Trophoblast cell (in vitro differentiated cells and primary cell): Measurements from ENCODE around the gene MUC5B.

Experiments used
- DNase-seq, 2 donors: peaks; one replicate each; pipeline ENCODE4 v3.0.0-alpha.2; 2016
- H2AFZ ChIP-seq: 2 replicates; pipeline ENCODE4 v1.6.1; 2013; ENCODE audit warnings: low read length, moderate library complexity, mild to moderate bottlenecking; ENCODE audit not compliant: insufficient read depth, poor library complexity
- H2AK5ac ChIP-seq: 2 replicates; pipeline ENCODE4 v1.6.1; 2013; ENCODE audit warnings: mild to moderate bottlenecking, low read length
- H2BK120ac ChIP-seq: 2 replicates; pipeline ENCODE4 v1.6.1; 2013; ENCODE audit warnings: low read length, mild to moderate bottlenecking, moderate library complexity; ENCODE audit not compliant: insufficient read depth, poor library complexity
- H2BK12ac ChIP-seq: 2 replicates; pipeline ENCODE4 v1.6.1; 2013; ENCODE audit warnings: mild to moderate bottlenecking, low read length, moderate library complexity
- H2BK5ac ChIP-seq: 2 replicates; pipeline ENCODE4 v1.6.1; 2013; ENCODE audit warnings: low read length, low read depth, moderate library complexity, mild to moderate bottlenecking; ENCODE audit not compliant: poor library complexity
- H3K14ac ChIP-seq: 2 replicates; pipeline ENCODE4 v1.6.1; 2013; ENCODE audit warnings: mild to moderate bottlenecking, low read length
- H3K18ac ChIP-seq: 2 replicates; pipeline ENCODE4 v1.6.1; 2013; ENCODE audit warnings: mild to moderate bottlenecking, low read length
- H3K23ac ChIP-seq: 2 replicates; pipeline ENCODE4 v1.6.1; 2013; ENCODE audit warnings: low read length
- H3K27ac ChIP-seq: 2 replicates; pipeline ENCODE4 v1.5.1; 2013; ENCODE audit warnings: low read depth, mild to moderate bottlenecking, inconsistent platforms, low read length, moderate library complexity
- H3K27me3 ChIP-seq: 2 replicates; pipeline ENCODE4 v1.6.1; 2013; ENCODE audit warnings: inconsistent platforms, mild to moderate bottlenecking, low read length, moderate library complexity; ENCODE audit not compliant: insufficient read depth
- H3K36me3 ChIP-seq, 2 experiments: 1 replicate in 1 of 2; 2 replicates in 1 of 2; pipeline ENCODE4 v1.6.1; 2013; ENCODE audit warnings: low read length in 2 of 2, mild to moderate bottlenecking in 2 of 2, moderate library complexity in 1 of 2; ENCODE audit not compliant: insufficient read depth in 2 of 2, control insufficient read depth in 1 of 2
- H3K4ac ChIP-seq: 2 replicates; pipeline ENCODE4 v1.6.1; 2013; ENCODE audit warnings: low read depth, mild to moderate bottlenecking, low read length, moderate library complexity
- H3K4me1 ChIP-seq, 2 experiments: 1 replicate in 1 of 2; 2 replicates in 1 of 2; pipeline ENCODE4 v1.6.1; 2013; ENCODE audit warnings: low read length in 2 of 2, mild to moderate bottlenecking in 2 of 2, moderate library complexity in 1 of 2; ENCODE audit not compliant: insufficient read depth in 2 of 2, control insufficient read depth in 1 of 2
- H3K4me2 ChIP-seq: 2 replicates; pipeline ENCODE4 v1.6.1; 2013; ENCODE audit warnings: inconsistent platforms, mild to moderate bottlenecking, low read length, moderate library complexity
- H3K4me3 ChIP-seq: 2 replicates; pipeline ENCODE4 v1.5.1; 2013; ENCODE audit warnings: mild to moderate bottlenecking, low read depth, low read length, inconsistent platforms
- H3K79me1 ChIP-seq: one replicate; pipeline ENCODE4 v1.6.1; 2013; ENCODE audit warnings: low read length
- H3K79me2 ChIP-seq: 2 replicates; pipeline ENCODE4 v1.6.1; 2013; ENCODE audit warnings: low read length, mild to moderate bottlenecking; ENCODE audit not compliant: control insufficient read depth, insufficient read depth, poor library complexity
- H3K9ac ChIP-seq: 2 replicates; pipeline ENCODE4 v1.6.1; 2013; ENCODE audit warnings: mild to moderate bottlenecking, low read length
- H3K9me3 ChIP-seq: 2 replicates; pipeline ENCODE4 v1.6.1; 2013; ENCODE audit warnings: low read depth, mild to moderate bottlenecking, control low read depth, inconsistent platforms, low read length; ENCODE audit not compliant: insufficient read depth
- H4K12ac ChIP-seq: 2 replicates; pipeline ENCODE4 v1.6.1; 2013; ENCODE audit warnings: low read depth, mild to moderate bottlenecking, low read length, moderate library complexity
- H4K8ac ChIP-seq: 2 replicates; pipeline ENCODE4 v1.6.1; 2013; ENCODE audit warnings: low read depth, mild to moderate bottlenecking, low read length, moderate library complexity
- H4K91ac ChIP-seq: one replicate; pipeline ENCODE4 v1.6.1; 2013; ENCODE audit warnings: low read depth, mild to moderate bottlenecking, low read length, moderate library complexity
- WGBS: extraction: QIAGEN DNeasy Blood & Tissue Kit; methylation state at CpG from one replicate; pipeline ENCODE4 v1.1.7; 2013; ENCODE audit warnings: missing lambda C conversion rate; ENCODE audit not compliant: insufficient read length, insufficient coverage; ENCODE audit errors: extremely low coverage; 5-methylcytosine and 5-hydroxymethylcytosine counted together

The MUC5B gene

DNA sequence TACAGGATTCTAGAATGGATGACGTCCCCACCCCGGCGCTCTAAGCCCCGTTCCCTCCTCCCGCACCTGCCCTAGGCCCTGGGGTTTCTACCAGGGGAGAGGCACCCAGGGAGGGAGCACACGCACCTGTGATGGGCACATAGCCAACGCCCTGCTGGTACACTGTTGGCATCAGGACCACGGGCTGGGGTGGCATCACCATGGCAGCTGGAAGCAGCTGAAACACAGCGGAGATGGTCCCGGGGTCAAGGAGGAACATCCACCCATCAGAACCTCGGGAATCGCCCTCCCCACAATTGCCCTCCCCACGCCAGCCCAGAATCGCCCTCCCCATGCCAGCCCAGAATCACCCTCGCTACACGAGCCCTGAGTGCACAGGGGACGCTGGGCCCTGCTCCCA, 63.0 kb downstream of the MUC5B start:
- no CpG with 5 or more reads among the region's 17 CpGs for WGBS
- no peaks in the 10 kb centered on the region for H3K4me1 ChIP-seq
- peaks cover 79 to 80% of the 10 kb centered on the region in 2 experiments for H3K36me3 ChIP-seq
- no peak overlapping the region for H3K9ac ChIP-seq
- H2AK5ac ChIP-seq, result no peak overlapping the region
- H3K79me1 ChIP-seq, result no peaks in the 10 kb centered on the region
- H2BK12ac ChIP-seq, result no peak overlapping the region
- no peak for DNase-seq
- no peak overlapping the region for H3K27ac ChIP-seq
- no peak overlapping the region for H3K4ac ChIP-seq
- no peaks in the 10 kb centered on the region for H3K27me3 ChIP-seq
- no peak overlapping the region for H4K91ac ChIP-seq
- H3K14ac ChIP-seq, result no peak overlapping the region
- H3K4me3 ChIP-seq, result no peak overlapping the region
- H3K79me2 ChIP-seq, result no peaks in the 10 kb centered on the region
- H3K23ac ChIP-seq, result no peak overlapping the region
- H2AFZ ChIP-seq, result no peak overlapping the region
- H3K18ac ChIP-seq, result no peak overlapping the region
- peaks cover 9% of the 10 kb centered on the region for H3K9me3 ChIP-seq
- no peak overlapping the region for H3K4me2 ChIP-seq
- no peak overlapping the region for H4K8ac ChIP-seq
- no peak overlapping the region for H2BK5ac ChIP-seq
- no peak overlapping the region for H4K12ac ChIP-seq
- H2BK120ac ChIP-seq, result no peak overlapping the region

DNA sequence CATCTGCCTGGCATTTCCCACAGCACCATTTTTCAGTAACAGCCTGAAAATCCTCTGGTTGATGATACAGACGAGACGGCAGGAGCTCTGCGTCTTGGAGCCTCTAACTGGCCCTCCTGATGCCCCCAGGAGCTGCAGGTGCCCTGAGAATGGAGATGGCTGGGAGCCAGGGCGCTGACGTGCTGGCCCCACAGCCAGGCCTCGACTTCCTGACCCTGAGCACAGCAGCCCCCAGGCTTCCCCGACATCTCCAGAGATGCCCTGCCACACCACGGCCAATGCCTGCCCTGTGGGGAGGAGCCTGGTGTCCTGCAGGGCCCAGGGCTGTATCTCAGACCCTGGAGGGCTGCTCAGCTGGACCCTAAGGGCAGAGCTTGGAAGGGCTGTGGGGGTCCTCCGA, 65.1 kb downstream of the MUC5B start:
- Histone ChIP-seq H4K8ac (no peak overlapping the region), H2AFZ (no peak overlapping the region), H3K27ac (no peak overlapping the region), H3K14ac (no peak overlapping the region), H3K4me3 (no peak overlapping the region), H3K79me2 (no peaks in the 10 kb centered on the region), H4K91ac (no peak overlapping the region), H3K4me2 (no peak overlapping the region), H3K36me3 (peaks cover 82 to 83% of the 10 kb centered on the region in 2 experiments), H3K4me1 (no peaks in the 10 kb centered on the region), H3K9ac (no peak overlapping the region), H4K12ac (no peak overlapping the region), H3K4ac (no peak overlapping the region), H3K9me3 (peaks cover 9% of the 10 kb centered on the region), H3K18ac (no peak overlapping the region), H3K23ac (no peak overlapping the region), H2BK120ac (no peak overlapping the region), H3K79me1 (no peaks in the 10 kb centered on the region), H2AK5ac (no peak overlapping the region), H2BK12ac (no peak overlapping the region), H2BK5ac (no peak overlapping the region), H3K27me3 (no peaks in the 10 kb centered on the region)
- no peak for DNase-seq
- WGBS, result no CpG with 5 or more reads among the region's 9 CpGs

DNA sequence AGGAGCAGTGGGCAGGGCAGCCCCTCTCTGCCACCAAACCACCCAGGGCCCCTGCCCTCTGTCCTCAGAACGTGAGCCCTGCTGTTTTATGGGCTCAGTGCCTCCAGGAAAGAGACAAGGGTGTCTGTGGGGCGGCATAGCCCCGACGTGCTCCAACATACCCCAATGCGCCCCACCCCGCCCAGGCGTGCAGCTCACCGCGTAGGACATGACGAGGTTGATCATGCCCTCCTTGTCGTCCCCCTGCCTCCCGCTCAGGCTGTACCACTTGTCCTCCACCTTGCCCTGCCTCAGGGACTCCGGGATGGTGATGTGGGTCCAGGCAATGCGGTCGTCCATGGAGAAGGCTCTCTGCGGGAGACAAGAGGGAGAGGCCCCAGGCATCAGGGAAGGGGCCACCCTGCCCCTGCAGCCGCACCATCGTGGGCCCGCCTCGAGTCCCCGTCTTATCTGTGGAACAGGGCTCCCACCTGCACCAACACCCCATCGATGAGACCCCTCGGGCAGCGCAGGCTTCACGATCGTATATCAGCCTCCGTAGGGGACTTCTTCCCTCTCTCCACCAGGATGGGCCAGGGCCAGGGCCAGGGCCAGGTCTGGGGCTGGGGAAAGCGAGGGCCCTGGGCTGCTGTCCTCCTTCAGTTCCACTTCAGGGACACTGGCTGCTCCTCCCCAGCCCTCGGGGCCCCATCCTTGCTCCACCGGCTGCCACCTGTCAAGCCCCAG, 65.7 kb downstream of the MUC5B start:
- no peak overlapping the region for H4K91ac ChIP-seq
- WGBS, result no CpG with 5 or more reads among the region's 30 CpGs
- no peak overlapping the region for H2BK5ac ChIP-seq
- no peaks in the 10 kb centered on the region for H3K79me1 ChIP-seq
- H4K8ac ChIP-seq, result no peak overlapping the region
- H3K79me2 ChIP-seq, result no peaks in the 10 kb centered on the region
- no peak for DNase-seq
- H2BK120ac ChIP-seq, result no peak overlapping the region
- H3K23ac ChIP-seq, result no peak overlapping the region
- H3K4me3 ChIP-seq, result no peak overlapping the region
- no peak overlapping the region for H3K14ac ChIP-seq
- no peak overlapping the region for H3K4me2 ChIP-seq
- peaks cover 7% of the 10 kb centered on the region for H3K9me3 ChIP-seq
- H3K36me3 ChIP-seq, result peaks cover 83 to 84% of the 10 kb centered on the region in 2 experiments
- H3K4ac ChIP-seq, result no peak overlapping the region
- no peaks in the 10 kb centered on the region for H3K4me1 ChIP-seq
- no peak overlapping the region for H2BK12ac ChIP-seq
- H2AK5ac ChIP-seq, result no peak overlapping the region
- H2AFZ ChIP-seq, result no peak overlapping the region
- H3K27ac ChIP-seq, result no peak overlapping the region
- H3K9ac ChIP-seq, result no peak overlapping the region
- H4K12ac ChIP-seq, result no peak overlapping the region
- H3K18ac ChIP-seq, result no peak overlapping the region
- no peaks in the 10 kb centered on the region for H3K27me3 ChIP-seq

- Histone ChIP-seq H3K4ac (no peak overlapping the region), H2BK12ac (no peak overlapping the region), H3K4me2 (no peak overlapping the region), H2BK5ac (no peak overlapping the region), H2BK120ac (no peak overlapping the region), H2AK5ac (no peak overlapping the region), H2AFZ (no peak overlapping the region), H3K27ac (no peak overlapping the region), H3K79me1 (no peaks in the 10 kb centered on the region), H3K36me3 (peaks cover 82 to 83% of the 10 kb centered on the region in 2 experiments), H3K9me3 (peaks cover 7% of the 10 kb centered on the region), H4K12ac (no peak overlapping the region), H4K8ac (no peak overlapping the region), H3K4me1 (no peaks in the 10 kb centered on the region), H3K4me3 (no peak overlapping the region), H3K23ac (no peak overlapping the region), H4K91ac (no peak overlapping the region), H3K79me2 (no peaks in the 10 kb centered on the region), H3K27me3 (no peaks in the 10 kb centered on the region), H3K18ac (no peak overlapping the region), H3K14ac (no peak overlapping the region), H3K9ac (no peak overlapping the region)
- no peak for DNase-seq
- WGBS, result no CpG with 5 or more reads among the region's 33 CpGs
Observed at GRCh38 chr11:1289211-1289935, 66.5 kb downstream of the MUC5B start.
